Activated CD4-positive, alpha-beta T cell treated with anti-CD3 and anti-CD28 coated beads, Interleukin-2, amount 50 U/mL, for 24 hours (primary cell): ENCODE measurements around the gene ATXN7.

Source experiments
- DNase-seq, 2 donors: peaks; one replicate each; pipeline ENCODE4 v3.0.0-alpha.2; 2020; ENCODE audit warnings: low read depth in 1 of 2, low spot score in 1 of 2

Gene ATXN7

GRCh38 chr3:63932509-63933212, 69.0 kb downstream of the ATXN7 start:
- no peak for DNase-seq

- DNase-seq: no peak
These were observed 69.8 kb downstream of the ATXN7 start for GRCh38 chr3:63933459-63933858.

- DNase-seq: no peak
These were observed 70.6 kb downstream of the ATXN7 start for GRCh38 chr3:63934041-63934866.

- DNase-seq: no peak
These were observed 73.3 kb downstream of the ATXN7 start for GRCh38 chr3:63936925-63937324.

- no peak for DNase-seq
These were observed 74.3 kb downstream of the ATXN7 start for GRCh38 chr3:63937661-63938651.

GRCh38 chr3:63940389-63940757, 76.7 kb downstream of the ATXN7 start:
- DNase-seq: no peak

- no peak for DNase-seq
These were observed 78.9 kb downstream of the ATXN7 start for GRCh38 chr3:63942528-63942927.

GRCh38 chr3:63943678-63944077, 80.0 kb downstream of the ATXN7 start:
- DNase-seq: no peak

- no peak for DNase-seq
These were observed 82.0 kb downstream of the ATXN7 start for GRCh38 chr3:63945558-63946096.

GRCh38 chr3:63946753-63947152, 83.1 kb downstream of the ATXN7 start:
- DNase-seq: no peak

GRCh38 chr3:63947594-63947993, 83.9 kb downstream of the ATXN7 start:
- no peak for DNase-seq

GRCh38 chr3:63949005-63949404, 85.3 kb downstream of the ATXN7 start:
- no peak for DNase-seq

GRCh38 chr3:63950698-63951097, 87.0 kb downstream of the ATXN7 start:
- no peak for DNase-seq

- no peak for DNase-seq
These were observed 88.0 kb downstream of the ATXN7 start for GRCh38 chr3:63951492-63952247.

- DNase-seq: no peak
These were observed 88.6 kb downstream of the ATXN7 start for GRCh38 chr3:63952248-63952594.

- DNase-seq: no peak
These were observed 90.5 kb downstream of the ATXN7 start for GRCh38 chr3:63954182-63954581.

- no peak for DNase-seq
These were observed 91.5 kb downstream of the ATXN7 start for GRCh38 chr3:63955036-63955650.

GRCh38 chr3:63955830-63956545, 92.3 kb downstream of the ATXN7 start:
- DNase-seq: no peak

GRCh38 chr3:63959146-63959545, 95.5 kb downstream of the ATXN7 start:
- no peak for DNase-seq
